ENCODE results near the gene XRCC1.

Gene XRCC1

DNA sequence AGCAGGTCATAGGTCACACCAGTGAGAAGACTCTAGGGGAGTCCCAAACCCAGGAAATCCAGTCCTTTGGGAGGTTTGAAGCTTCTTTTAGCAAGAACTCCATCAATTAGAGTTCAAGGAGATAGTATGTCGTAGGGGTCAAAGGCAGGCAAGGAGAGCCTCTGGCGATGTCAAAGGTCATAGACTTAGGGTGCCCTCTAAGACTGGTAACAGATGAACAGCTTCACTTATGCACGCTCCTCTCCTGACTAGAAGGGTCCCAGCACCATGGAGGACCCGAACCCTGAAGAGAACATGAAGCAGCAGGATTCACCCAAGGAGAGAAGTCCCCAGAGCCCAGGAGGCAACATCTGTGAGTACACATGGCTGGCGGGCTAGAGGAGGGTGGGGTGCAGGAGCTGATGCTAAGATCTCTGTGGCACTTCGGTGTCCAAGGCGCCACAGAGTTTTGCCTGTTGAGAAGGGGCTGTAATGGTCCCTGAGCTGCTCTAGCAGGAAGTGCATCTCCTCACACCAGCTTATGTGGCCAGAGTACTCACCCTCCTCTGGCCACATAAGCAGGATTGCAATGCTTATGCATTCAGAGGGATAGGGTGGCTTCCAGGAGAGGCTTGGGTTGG is 21.6 kb upstream of the XRCC1 start:
- H2AFZ ChIP-seq (ENCODE audit: low read length) = peak overlapping the region; percentile 90

DNA sequence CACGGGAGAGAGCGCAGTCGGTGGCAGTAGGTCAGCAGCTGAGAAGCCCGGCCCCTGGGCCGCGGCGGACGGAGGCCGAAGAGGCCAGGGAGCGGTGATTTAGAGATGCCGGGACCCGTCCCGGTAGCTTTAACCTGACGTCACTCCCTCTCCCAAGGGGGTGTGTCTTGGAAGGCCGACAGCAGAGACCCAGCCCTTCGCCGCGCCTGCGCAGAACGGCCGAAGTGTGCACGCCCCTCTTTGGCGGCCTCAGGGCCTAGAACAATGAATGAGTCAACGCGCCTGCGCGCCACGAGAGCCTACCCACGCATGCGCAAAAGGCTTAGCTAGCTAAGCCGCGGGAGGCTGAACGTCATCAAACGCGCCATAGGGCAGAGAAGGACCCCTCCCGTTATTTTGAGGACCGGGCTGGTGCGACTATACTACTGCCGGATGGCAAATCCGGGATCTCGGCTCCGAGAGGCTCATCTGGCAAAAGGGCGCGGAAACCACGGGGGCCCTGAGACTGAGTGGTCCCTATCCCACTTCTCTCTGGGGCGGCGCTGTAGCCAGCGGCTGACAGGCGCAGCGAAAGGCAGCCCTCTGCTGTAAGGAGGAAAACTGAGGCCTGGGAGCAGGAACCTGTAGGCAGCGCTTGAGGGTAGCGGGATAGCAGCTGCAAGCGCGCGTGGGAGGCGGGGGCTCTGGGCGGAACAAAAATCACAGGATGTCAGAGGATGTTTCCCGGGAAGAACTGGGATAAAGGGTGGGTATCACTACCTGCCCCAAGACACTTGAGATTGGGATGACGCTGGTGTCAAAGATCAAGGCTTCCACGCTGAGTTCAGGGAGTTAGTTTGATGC is 20.9 kb upstream of the XRCC1 start, which contains the start of the genes IRGQ and ZNF576:
TSS of gene IRGQ (minus strand) at position 136 of the 843 bp plus-strand sequence. CDS start 796 bp downstream, outside the sequence.
TSS of gene ZNF576 (plus strand) at position 597 of the 843 bp plus-strand sequence. CDS start 514 bp downstream, outside the sequence.
- H3K27me3 ChIP-seq (replicated peaks; ENCODE audit: insufficient read depth, low read length) = no peaks in the 10 kb centered on the region
- peak within 1 kb of the TSS; percentile 95 for H3K9ac ChIP-seq (ENCODE audit: low read length)
- peak within 1 kb of the TSS; percentile 86 for H3K27ac ChIP-seq (ENCODE audit: low read length)
- H3F3A ChIP-seq (ENCODE audit: insufficient read depth, low read length) = peaks cover 7% of the 10 kb centered on the region; the same call in 1 of the 2 replicates
- H3K36me3 ChIP-seq (replicated peaks; ENCODE audit: insufficient read depth, low read length) = peaks cover 2% of the 10 kb centered on the region; the same call in 1 of the 2 replicates
- peak within 1 kb of the TSS; percentile 90 for H2AFZ ChIP-seq (ENCODE audit: low read length)
- peaks cover 11% of the 10 kb centered on the region for H3K4me1 ChIP-seq (ENCODE audit: low read length)
- DNase-seq = peak; percentile 100
- peak within 1 kb of the TSS; percentile 98 for H3K4me2 ChIP-seq (ENCODE audit: low read depth, low read length)
- no peaks in the 10 kb centered on the region for H3K9me2 ChIP-seq (replicated peaks; ENCODE audit: insufficient read depth, low read length)
- H4K20me1 ChIP-seq (ENCODE audit: insufficient read depth, low read length) = no peaks in the 10 kb centered on the region
- no peaks in the 10 kb centered on the region for H3K9me3 ChIP-seq (replicated peaks; ENCODE audit: insufficient read depth, low read length)
- TF ChIP-seq, protein P1, sequence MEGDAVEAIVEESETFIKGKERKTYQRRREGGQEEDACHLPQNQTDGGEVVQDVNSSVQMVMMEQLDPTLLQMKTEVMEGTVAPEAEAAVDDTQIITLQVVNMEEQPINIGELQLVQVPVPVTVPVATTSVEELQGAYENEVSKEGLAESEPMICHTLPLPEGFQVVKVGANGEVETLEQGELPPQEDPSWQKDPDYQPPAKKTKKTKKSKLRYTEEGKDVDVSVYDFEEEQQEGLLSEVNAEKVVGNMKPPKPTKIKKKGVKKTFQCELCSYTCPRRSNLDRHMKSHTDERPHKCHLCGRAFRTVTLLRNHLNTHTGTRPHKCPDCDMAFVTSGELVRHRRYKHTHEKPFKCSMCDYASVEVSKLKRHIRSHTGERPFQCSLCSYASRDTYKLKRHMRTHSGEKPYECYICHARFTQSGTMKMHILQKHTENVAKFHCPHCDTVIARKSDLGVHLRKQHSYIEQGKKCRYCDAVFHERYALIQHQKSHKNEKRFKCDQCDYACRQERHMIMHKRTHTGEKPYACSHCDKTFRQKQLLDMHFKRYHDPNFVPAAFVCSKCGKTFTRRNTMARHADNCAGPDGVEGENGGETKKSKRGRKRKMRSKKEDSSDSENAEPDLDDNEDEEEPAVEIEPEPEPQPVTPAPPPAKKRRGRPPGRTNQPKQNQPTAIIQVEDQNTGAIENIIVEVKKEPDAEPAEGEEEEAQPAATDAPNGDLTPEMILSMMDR (IDR thresholded peaks at IDR 0.05; ENCODE audit: low read length) = no peak
- TF ChIP-seq EZH2 (optimal IDR thresholded peaks at IDR 0.05; ENCODE audit: low read depth, low read length) (no peak), EZH2phosphoT487 (IDR thresholded peaks at IDR 0.05; ENCODE audit: low read length) (no peak)
- peak within 1 kb of the TSS; percentile 95 for H3K4me3 ChIP-seq (ENCODE audit: low read length)
- H3K79me2 ChIP-seq (ENCODE audit: low read length) = peaks cover 59% of the 10 kb centered on the region

More for the DNA sequence above, 21.6 kb upstream of the XRCC1 start:
- TF ChIP-seq, protein P1 (IDR thresholded peaks at IDR 0.05; ENCODE audit: low read length) = no peak
- TF ChIP-seq EZH2 (optimal IDR thresholded peaks at IDR 0.05; ENCODE audit: low read depth, low read length) = no peak
- TF ChIP-seq EZH2phosphoT487 (IDR thresholded peaks at IDR 0.05; ENCODE audit: low read length) = no peak
- Histone ChIP-seq H3K4me3 (ENCODE audit: low read length) (peak overlapping the region; percentile 95), H3K9ac (ENCODE audit: low read length) (peak overlapping the region; percentile 95), H3K27ac (ENCODE audit: low read length) (peak overlapping the region; percentile 86; the same call in 1 of the 2 replicates), H3K9me2 (replicated peaks; ENCODE audit: insufficient read depth, low read length) (no peaks in the 10 kb centered on the region), H3K4me1 (ENCODE audit: low read length) (peaks cover 11% of the 10 kb centered on the region), H3F3A (ENCODE audit: insufficient read depth, low read length) (peaks cover 7% of the 10 kb centered on the region; the same call in 1 of the 2 replicates), H3K9me3 (replicated peaks; ENCODE audit: insufficient read depth, low read length) (no peaks in the 10 kb centered on the region), H3K79me2 (ENCODE audit: low read length) (peaks cover 59% of the 10 kb centered on the region), H3K4me2 (ENCODE audit: low read depth, low read length) (peak overlapping the region; percentile 93), H3K27me3 (replicated peaks; ENCODE audit: insufficient read depth, low read length) (no peaks in the 10 kb centered on the region), H3K36me3 (replicated peaks; ENCODE audit: insufficient read depth, low read length) (peaks cover 2% of the 10 kb centered on the region; the same call in 1 of the 2 replicates), H4K20me1 (ENCODE audit: insufficient read depth, low read length) (no peaks in the 10 kb centered on the region)
- peak; percentile 17 for DNase-seq

DNA sequence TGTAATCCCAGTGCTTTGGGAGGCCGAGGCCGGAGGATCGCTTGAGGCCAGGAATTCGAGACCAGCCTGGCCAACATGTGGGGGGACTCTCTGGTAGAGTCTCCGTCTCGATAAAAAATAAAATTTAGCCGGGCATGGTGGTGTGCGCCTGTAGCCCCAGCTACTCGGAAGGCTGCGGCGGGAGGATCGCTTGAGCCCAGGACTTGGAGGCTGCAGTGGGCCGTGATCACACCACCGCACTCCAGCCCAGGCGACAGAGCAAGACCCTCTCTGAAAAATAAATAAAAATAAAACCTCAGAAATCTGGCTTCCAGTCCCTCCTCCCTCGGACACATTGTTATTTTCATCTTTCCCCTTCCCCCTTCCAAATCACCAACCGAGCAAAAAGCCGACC is 20.3 kb upstream of the XRCC1 start:
- Histone ChIP-seq H3K9me3 (replicated peaks; ENCODE audit: insufficient read depth, low read length) (no peaks in the 10 kb centered on the region), H3K36me3 (replicated peaks; ENCODE audit: insufficient read depth, low read length) (peaks cover 2% of the 10 kb centered on the region; the same call in 1 of the 2 replicates), H3K27ac (ENCODE audit: low read length) (peak overlapping the region; percentile 55; the same call in 1 of the 2 replicates), H3K4me1 (ENCODE audit: low read length) (peaks cover 11% of the 10 kb centered on the region), H2AFZ (ENCODE audit: low read length) (peak overlapping the region; percentile 80), H3K9ac (ENCODE audit: low read length) (peak overlapping the region; percentile 95), H3F3A (ENCODE audit: insufficient read depth, low read length) (peaks cover 7% of the 10 kb centered on the region; the same call in 1 of the 2 replicates), H3K4me2 (ENCODE audit: low read depth, low read length) (peak overlapping the region; percentile 98), H3K79me2 (ENCODE audit: low read length) (peaks cover 59% of the 10 kb centered on the region), H4K20me1 (ENCODE audit: insufficient read depth, low read length) (no peaks in the 10 kb centered on the region), H3K27me3 (replicated peaks; ENCODE audit: insufficient read depth, low read length) (no peaks in the 10 kb centered on the region), H3K4me3 (ENCODE audit: low read length) (peak overlapping the region; percentile 71), H3K9me2 (replicated peaks; ENCODE audit: insufficient read depth, low read length) (no peaks in the 10 kb centered on the region)
- TF ChIP-seq, protein P1 (IDR thresholded peaks at IDR 0.05; ENCODE audit: low read length) = no peak
- TF ChIP-seq EZH2 (optimal IDR thresholded peaks at IDR 0.05; ENCODE audit: low read depth, low read length) (no peak), EZH2phosphoT487 (IDR thresholded peaks at IDR 0.05; ENCODE audit: low read length) (no peak)
- peak; percentile 11 for DNase-seq
